ENCODE results near the gene ACOT8.

DNA sequence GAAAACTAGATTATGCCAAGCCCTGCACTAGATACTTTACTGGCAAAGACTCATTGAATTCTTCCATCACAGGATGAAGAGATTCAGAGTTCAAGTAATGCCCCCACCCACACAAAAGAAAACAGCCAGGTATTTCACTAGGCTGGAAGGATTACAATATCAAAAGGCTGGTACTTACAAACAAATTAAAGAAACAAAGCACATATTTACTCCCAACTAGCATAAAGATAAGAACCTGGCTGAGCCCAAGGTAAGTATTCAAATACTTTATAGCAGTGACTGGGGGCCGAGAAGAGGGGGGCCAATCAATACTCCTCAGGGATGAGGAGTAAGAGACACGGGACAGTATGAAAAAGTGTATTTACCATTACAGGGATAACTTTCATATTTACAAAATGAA lies 3.7 kb downstream of the ACOT8 start:
- TF ChIP-seq CTCF (IDR thresholded peaks at IDR 0.05), result no peak
- TF ChIP-seq EZH2 (IDR thresholded peaks at IDR 0.05), result no peak

All from neural progenitor cell (in vitro differentiated cells).